Measurements from ENCODE around the gene TM2D3.

GRCh38 chr15:101696829-101697228, 44.6 kb upstream of the TM2D3 start:
- no peak for TF ChIP-seq EZH2 (IDR thresholded peaks at IDR 0.05; ENCODE audit: insufficient read depth, poor library complexity, severe bottlenecking)
- no peak for TF ChIP-seq EZH2phosphoT487 (IDR thresholded peaks at IDR 0.05; ENCODE audit: insufficient read depth, low read depth)

All from GM23248 (cell line).